GM19240 (cell line): ENCODE results near the gene SORCS2.

Experiments used
- DNase-seq: peaks from one replicate; pipeline ENCODE4 v3.0.0; 2011; ENCODE audit warnings: low spot score; ENCODE audit not compliant: insufficient read length

SORCS2 gene

DNA sequence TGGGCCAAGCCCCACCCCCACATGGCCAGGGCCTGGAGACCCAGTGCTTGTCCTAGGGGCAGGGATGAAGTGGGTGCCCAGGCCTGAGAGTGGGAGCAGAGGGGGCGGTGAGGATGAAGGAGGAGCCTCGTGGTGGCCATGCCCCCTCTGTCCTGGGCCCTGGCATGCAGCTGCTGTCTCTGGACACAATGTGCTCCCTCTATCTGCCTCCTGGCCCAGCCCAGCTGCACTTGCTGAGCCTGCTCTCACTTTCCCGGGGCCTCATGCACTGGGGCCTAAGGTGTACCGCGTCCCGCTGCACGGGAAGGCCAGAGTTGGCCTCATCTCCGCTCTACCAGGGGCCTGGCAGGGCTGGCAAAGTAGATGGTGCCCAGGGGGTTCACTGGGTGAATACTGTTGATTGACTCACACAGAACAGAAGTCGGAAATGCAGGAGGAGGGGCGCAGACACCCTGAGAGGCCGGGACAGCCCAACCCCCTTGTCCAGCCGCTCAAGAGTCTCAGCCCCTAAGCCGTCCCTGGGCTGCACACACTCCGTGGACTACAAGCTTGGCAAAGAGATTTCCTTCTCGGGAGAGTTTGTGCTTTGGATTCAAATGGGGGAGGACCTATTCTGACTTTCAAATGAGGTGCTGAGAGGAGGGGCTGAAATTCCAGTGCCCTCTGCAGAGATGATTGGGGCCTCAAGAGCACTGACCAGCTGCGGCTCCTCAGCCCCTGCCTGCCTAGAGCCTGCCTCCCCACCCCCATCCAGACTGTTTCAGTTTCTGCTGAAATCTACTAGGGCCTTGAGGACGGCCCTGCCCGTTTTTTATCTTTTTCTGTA lies 130.0 kb downstream of the SORCS2 start:
- DNase-seq = no peak

DNA sequence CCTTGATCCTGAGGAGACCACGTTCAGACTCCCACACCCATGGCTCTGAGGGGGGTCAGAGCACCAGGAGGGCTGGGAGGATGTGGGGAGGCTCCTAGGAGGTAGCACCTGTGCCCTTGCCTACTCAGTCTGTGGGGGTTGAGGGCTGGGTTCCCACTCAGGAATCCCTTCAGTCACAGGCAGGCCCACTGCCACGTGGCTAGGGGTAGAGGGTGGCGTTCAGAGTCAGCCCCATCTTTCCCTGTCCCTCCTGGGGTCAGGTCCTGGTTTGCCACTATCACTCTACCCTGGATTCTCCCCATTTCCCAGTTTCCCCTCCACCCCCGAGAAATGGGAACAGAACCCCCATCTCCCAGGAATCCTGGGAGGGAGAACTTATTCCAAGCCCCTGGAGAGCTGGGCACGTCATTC lies 131.1 kb downstream of the SORCS2 start:
- no peak for DNase-seq

DNA sequence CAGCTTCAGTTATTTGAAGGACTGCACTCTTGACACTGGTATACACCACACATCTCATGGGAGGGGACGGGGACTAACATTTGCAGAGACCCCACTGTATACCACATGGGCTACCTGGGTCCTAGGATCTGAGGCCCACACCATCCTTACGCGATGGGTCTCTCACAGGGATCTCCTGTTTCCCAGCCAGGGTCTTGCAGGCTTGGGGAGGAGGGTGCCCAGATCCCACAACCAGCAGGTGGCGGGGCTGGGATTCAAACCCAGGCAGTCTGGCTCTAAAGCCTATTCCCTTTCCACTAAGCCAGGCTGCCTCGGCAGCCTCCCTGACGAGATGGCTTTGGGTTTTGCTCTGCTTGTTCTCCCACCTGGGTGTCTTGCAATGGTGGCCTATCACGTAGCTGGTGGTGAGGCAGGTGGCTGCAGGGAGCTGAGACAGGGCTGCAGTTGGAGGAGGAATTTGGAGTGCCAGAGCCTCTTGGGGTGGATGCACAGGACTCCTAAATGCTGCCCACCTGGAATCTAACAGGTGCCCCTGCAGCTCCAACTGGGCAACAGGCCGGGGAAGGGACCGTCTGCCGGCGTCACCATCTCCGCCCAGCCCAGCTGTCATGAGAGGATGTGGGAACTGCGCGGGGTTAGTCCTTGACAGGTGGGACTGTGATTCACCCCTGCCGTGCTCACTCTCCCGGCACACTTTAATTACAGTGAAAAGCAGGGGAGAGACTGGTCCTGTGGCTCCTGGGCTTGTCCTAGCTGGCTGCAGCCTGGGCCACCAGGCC lies 131.7 kb downstream of the SORCS2 start:
- DNase-seq = no peak

DNA sequence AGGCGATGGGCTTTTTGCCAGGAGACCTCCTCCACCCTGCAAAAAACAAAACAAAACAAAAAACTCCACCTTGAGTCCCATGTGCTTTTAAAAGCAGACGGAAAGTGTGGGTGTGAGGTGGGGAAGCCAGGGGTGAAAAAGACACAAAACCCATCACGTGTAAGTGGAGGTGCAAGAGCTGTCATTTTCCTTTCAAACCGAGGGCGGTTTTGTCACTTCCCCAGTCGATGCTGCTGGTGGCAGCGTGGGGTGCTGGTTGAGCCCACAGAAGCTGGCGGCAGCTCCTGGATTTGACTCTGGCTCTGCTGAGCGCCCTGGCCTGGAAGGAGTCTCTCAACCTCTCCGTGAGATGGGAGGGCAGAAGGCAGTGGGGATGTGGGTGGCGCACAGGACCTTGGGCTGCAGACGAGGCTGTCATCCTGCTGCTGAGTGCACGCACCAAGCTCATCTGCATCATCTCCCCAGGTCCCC lies 132.3 kb downstream of the SORCS2 start:
- DNase-seq = no peak

DNA sequence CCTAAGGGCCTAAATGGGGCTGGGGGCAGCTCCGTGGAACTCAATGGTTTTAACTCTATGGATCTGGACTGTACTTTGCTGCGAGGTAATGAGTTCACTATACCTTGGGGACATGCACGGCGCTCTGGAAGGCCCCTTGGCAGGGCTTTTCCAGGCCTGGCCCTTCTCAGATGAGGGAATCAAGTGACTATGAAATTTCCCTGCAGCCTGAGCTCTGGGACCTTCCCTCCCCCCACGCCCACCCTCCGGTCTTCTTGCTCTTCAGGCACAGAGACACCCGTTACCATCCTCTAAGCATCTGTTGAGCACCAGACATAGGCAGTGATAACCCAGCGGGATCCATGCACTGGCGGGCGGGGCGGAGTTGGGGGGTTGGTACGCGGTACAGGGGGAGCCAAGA lies 133.2 kb downstream of the SORCS2 start:
- DNase-seq = no peak

DNA sequence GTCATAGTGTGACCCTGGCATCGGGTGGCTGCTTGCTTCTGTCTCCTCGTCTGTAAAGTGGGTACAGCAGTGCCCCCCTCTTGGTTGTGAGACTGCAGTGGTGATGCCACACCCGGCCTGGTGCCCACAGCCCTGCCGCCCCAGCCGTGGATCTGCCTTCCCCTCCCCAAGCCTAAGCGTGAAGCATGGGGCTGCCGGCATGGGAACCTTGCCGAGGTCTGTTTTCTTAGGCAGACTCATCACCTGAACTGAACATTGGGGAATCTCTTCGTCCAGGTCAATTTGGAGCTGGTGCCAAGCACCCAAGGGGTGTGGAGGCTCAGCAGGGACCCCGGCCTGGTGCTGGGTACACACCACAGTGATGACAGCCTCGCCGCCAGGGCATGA lies 134.0 kb downstream of the SORCS2 start:
- DNase-seq = no peak

DNA sequence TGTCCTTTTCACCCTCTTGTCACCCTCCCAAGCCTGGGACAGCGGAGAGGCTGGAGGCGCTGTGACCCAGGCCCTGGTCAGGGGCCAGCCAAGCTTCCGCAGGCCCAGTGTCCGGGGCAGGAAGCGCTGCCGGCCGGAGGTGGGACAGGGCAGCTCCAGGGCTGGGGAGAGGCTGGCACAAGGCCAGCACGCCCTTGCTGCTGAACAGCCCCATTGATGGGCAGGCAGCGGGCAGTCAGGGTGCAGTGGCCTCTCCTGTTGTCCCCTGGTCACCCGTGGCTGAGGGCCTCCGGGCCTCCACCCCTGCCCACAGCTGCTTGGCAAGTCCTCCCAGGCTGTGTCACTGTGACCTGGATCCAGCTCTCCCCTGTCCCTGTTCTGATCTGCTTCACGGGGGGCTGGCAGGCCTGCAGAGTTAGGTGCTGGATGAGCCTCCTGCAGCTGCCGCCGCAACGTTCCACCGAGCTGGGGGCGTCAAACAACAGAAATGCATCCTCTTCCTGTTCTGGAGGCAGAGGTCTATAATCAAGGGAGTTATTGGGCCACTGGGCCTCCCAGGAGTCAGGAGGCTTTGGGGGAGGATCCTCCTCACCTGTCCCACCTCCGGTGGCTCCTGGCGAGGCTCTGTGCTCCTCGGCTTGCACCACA lies 134.5 kb downstream of the SORCS2 start:
- no peak for DNase-seq

DNA sequence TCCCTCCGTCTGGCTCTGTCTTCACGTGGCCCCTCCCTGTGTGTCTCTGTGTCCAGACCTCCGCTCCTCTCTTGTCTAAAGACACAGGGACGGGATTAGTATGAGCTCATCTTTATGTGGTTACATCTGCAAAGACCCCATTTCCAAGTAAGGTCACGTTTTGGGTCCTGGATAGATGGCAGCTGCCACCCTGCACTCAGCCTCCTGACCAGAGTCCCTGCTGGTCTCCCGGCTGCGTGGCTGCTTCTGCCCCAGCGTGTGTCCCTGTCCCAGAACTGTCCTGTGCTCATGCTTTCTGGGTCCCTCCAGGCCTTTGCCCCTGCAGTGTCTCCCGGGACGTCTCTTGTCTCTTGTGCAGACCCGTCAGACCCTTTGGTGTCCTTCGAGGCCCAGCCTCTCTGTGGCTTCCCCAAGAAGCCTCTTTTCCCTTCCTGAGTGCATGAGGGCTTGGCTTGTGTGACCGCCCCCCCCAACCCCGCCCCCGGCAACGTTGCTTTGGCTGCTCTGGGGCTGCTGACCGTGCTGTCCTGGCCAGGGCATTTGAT lies 135.1 kb downstream of the SORCS2 start:
- no peak for DNase-seq

DNA sequence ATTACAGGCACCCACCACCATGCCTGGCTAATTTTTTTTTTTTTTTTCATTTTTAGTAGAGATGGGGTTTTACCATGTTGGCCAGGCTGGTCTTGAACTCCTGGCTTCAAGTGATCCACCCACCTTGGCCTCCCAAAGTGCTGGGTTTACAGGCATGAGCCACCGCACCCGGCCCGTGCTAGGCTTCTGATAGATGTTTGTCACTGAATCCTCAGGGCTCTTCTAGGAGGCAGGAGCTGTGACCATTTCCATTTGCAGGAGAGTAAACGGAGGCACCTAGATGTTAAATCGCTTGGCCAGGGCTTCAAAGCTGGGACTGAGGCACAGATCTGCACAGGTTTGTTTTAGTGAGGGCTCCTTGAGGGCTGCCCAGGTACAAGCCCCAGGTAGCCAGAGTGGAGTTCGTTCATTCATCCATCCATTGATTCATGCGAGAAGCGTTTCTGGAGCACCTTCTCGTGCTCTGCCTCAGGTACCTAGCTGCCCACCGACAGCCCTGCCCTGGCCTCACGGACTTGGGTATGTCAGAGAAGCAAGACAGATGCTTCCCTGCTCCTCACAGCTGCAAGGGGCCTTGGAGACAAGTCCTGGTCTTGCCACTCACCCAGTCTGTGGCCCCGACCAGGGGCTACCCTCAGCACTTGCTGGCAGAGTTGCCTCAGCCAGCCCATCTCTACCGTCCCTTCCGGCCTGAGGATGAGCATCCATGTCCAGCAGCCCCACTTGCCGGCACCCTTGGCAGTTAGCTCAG lies 136.0 kb downstream of the SORCS2 start:
- no peak for DNase-seq

DNA sequence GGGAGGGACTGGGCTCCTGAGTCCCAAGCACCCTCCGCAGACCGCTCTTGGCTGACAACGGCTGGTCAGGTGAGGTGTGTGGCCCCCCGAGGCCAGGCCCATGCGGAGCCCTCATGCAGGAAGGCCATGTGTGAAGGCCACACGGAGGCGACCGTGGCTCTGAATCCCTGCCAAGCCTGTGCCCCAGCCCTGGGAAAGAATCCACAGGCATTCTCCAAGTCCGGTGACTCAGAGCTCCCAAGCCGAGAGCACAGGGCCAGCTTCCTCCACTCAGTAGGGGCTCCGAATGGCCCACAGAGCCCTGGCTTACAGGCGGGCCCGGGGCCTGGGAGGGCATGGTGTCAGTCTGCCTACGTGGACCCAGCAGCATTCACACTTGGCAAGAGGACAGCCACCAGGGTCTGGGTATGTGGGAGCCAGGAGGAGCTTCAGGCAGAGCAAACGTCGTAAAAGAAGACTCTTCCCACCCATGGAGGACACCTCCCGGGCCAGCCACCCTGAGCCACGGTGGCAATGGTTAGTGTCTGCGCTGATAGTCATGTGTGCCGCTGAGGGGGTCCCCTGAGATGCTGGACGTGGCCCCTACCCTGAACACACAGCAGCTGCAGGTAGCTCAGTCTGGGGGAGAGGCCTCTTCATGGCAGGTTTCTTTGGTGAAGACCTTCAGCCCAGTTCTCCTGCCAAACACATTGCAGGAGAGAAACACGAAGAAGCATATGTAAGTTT lies 136.7 kb downstream of the SORCS2 start:
- DNase-seq = no peak

DNA sequence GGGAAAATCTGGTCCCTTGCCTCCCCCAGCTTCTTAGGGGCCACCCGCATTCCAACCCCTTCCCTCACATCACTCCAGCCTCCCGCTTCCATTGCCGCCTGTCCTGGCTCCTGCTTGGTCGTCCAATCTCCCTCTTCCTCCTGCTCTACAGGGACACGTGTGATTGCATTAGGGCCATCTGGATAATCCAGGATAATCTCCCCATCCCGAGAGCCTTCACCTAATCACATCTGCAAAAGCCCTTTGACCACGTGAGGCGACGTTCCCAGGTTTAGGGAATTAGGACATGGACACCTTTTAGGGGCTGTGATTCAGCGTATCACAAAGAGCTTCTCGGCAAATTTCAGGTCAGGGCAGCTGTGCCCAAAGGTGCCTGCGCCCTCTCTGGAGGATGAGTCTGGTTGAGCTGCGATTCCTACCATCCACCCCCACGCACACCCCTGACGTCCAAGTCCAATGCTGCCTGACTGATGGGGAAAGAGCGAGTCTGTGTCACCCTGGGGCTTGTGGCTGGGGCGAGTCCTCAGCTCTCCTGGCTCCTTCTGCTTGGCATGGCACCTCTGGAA lies 137.8 kb downstream of the SORCS2 start:
- DNase-seq = no peak

DNA sequence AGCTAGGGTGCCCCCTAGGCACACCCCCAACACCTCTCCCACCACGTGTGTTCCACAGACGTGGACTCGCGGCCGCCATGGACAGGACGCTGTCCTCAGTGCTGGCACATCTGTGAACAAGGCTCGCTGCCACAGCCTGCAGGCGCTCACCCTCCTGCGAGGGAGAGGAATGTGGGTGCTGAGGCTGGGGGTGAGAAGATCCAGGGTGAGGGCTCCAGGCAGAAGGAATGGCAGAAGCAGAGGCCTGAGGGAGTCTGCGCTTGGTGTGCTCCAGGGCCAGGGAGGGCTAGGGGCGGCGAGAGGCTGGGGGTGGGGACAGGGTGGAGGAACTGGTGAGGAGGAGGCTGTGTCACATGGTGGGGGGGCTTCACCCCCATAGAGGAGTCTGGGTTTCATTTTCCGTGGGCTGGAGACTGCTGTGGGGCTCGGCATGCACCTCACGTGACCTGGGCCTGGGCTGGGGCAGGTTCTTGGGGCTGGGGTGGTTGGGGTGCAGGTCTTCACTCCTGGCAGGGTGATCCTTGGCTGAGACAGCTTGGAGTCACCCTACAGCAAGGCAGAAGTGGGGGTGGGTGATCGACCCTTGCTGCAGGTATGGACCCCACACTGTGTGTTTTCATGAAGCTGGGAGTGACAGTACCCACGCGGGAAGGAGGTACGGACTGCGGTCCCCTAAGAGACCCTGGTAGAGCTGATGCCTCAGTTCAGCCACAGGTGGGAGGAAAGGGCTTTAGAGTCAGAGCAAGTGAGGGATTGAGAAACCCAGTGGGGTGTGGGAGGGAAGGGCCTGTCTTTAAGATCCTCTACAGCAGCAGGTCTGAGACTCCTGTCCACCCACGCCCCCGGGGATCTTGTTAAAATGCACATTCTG lies 138.7 kb downstream of the SORCS2 start:
- no peak for DNase-seq

DNA sequence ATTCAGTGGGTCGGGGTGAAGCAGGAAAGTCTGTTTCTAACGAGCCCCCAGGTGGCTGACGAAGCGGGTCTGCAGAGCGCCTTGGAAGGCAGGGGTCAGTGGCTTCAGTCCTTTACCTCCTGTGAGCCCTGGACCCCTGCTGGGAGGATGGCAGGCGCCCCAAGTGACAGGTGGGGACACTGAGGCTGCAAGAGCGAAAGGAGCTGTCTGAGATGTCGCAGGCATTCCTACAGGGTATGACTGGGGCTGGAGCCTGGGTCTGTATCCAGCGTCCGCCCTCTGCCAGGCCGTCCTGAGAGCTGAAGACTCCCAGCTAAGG lies 139.3 kb downstream of the SORCS2 start:
- no peak for DNase-seq

DNA sequence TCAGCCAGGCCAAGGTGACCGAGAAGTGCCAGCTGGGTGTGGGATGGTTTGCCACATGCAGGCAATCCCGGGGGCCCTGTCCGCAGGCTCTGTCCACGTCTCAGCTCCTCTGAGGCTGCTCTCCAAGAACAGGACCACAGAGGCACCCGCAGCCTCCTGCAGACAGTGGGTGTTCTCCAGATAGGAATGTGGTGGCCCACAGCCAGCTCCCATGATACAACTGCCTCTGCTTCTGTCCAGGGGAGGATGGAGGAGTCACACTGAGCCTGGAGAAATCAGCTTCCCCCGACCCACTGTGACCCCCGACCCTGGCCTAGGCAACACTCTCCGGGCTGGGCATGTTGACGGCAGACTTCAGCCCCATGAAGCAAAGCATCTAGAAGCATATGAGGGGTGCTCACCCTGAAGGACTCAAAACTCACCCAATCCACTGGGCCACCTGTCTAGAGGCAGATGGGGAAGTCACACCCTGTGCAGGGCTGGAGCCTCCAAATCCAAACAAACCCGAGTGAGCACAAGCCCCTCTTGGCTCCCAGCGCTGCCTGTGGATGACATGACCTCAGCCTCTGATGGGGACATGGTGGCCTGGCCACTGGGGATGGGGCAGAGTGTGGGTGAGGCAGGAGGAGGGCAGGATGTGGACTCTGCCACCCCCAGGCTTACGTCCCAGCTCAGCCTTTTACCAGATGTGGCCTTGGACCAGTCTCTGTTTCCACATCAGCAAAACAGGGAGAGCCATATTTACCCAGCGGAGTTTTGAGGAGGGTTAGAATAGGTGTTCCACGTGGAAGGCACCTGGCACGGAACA lies 140.1 kb downstream of the SORCS2 start:
- no peak for DNase-seq

DNA sequence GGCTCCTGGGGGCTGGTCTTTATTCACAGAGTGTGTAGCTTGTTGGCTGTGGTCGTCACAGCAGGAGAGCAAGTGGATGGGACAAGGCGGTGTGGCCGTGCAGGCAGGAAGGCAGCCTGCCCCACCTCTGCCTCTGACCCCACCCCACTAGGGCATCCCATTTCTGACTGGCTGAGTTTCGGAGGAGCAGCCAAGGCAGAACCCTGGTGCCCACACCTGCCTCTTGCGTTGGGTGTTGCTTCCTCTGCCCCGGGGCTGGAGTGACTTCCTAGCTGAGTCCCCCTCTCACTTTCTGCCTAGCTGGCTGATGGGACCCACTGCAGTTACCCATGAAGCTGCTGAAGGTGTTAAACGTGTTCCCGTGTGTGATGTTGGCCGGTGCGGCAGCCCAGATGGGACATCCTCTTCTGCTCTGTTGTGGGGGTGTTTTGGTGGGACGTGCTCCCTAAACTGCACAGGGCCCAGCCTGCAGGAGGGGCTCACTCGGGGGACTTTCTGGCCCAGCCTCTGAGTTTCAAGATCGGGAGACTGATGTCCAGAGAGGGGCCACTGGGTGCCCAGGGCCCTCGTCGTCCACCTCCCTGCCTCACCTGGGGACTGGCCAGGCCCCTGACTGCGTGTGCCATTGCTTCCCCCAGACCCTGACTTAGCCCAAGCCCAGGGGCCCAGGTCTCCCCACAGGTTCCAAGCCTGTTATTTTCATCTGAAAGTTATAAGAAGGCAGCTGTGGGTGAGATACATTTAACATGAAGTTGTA lies 140.9 kb downstream of the SORCS2 start:
- no peak for DNase-seq

DNA sequence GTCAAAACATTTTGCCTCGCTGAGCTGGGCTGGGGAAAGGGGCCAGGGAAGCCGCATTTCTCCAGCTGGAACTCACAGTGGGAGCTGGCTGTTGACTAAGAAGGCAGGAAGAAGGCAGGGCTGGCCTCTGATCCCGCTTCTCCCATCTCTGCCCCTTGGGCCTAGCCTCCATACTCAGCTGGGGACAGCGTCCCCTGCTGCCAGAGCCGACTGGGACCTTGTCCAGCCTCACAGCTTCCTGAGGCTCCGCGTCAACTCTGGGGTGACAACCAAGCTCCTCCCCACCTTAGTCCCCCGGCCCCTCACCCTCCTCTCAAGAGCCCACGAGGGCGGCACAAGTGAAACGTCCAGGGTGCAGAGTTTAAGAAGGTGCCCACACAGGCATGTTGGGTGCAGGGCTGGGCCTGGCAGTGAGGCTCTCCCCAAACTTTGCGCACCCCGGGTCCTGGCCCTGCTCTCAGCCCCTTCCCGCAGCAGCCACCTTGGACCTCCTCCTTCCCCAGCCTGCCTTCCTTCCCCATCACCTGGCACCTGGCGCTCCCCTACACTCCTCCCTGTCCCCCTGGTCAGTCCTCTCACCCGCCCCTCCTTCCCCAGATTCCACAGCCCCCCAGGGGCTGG lies 141.6 kb downstream of the SORCS2 start:
- no peak for DNase-seq

DNA sequence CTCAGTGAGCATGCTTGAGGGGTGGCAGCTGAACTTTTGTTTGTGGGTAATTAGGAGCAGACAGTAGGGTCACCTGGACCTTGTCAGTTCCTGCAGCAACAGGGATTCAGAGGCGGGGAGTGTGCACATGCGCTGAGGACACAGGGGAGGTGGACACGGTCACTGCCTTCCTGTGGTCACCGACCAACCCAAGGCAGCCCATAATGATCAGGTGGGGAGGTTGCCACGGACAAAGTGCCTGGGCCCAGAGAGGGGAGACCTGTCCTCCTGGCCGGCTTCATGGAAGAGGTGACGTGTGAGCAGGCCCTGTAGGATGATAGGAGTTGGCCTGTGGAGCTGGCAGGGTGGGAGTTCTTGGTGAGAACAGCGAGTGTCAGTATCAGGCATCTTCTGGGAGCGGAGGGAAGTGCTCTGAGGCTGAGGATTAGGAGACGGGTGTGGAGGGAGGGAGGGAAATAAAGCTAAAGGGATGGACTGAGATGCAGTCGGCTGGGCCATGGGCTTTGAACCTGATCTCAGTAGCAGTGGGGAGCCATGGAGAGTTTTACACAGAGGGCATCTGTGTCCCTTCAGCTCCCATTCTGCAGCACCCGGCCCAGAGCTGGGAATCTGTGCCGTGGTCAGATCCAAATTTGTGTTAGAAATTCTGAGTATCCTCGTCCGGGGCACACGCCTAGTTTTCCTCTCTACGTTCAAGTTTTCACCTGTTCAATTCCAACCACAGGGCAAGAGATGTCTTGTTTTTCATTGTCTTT lies 142.4 kb downstream of the SORCS2 start:
- DNase-seq = no peak
